HG02973 (cell line): ENCODE data around the gene GRID2IP.
"Not testable (repeated sequence)": the region's sequence is repeated elsewhere in the genome, so short reads cannot be mapped to it uniquely, and the experiment has no call there.

Source experiments
- ATAC-seq: cut with Tn5 transposase; IDR thresholded peaks from one replicate; pipeline ENCODE4 v1.9.1; 2021; ENCODE audit warnings: moderate library complexity; ENCODE audit not compliant: unreplicated experiment

GRID2IP gene

DNA sequence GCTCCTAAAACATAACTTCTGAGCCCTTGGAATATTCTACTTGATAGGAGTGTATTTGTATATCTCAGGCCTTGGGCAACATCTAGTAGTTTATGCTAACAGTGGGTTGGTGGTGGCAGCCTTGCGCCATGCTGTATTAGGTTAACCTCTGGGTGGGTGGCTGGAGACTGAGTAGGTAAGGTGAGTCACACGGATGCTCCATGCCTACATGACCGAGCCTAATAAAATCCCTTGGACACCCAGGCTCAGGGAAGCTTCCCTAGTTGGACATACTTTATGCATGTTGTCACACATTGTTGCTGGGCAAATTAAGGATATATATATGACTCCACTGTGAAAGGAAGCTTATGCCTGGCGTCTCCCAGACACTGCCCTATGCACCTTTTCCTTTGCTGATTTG lies 97.5 kb downstream of the GRID2IP start:
- ATAC-seq = no peak

DNA sequence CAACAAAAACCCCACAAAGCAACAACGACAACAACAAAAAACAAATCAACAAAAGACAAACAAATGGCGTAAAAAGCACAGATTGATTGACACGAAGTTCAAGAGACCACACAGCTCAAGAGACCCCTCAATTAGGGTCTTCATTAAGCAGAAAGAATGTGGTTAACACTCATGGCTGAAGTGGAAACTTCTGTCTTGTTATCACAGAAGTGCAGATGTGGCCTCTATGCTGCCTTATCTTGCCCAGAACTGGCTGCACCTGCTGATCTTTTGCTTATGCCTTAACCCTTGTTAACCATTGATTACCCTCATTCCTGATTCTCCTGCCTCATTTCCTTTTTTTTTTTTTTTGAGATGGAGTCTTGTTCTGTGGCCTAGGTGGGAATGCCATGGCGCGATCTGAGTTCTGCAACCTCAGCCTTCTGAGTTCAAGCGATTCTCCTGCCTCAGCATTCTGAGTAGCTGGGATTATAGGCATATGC lies 100.0 kb downstream of the GRID2IP start:
- no peak for ATAC-seq

DNA sequence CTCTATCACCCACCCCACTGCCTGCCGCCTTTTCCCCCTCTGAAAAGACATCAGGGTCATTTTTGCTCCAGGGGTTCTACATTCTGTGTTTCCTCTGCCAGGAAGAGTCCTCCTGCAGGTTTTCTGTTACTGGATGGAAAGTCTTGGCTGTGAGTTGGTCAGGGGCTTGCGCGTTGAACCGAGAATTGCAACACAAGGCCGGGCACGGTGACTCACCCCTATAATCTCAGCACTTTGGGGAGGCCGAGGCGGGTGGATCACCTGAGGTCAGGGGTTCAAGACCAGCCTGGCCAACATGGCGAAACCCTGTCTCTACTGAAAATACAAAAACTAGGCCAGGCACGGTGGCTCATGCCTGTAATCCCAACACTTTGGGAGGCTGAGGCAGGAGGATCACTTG lies 100.7 kb downstream of the GRID2IP start:
- not testable (repeated sequence) for ATAC-seq

DNA sequence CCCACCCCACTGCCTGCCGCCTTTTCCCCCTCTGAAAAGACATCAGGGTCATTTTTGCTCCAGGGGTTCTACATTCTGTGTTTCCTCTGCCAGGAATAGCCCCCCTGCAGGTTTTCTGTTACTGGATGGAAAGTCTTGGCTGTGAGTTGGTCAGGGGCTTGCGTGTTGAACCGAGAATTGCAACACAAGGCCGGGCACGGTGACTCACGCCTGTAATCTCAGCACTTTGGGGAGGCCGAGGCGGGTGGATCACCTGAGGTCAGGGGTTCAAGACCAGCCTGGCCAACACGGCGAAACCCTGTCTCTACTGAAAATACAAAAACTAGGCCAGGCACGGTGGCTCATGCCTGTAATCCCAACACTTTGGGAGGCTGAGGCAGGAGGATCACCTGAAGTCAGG lies 101.4 kb downstream of the GRID2IP start:
- not testable (repeated sequence) for ATAC-seq

DNA sequence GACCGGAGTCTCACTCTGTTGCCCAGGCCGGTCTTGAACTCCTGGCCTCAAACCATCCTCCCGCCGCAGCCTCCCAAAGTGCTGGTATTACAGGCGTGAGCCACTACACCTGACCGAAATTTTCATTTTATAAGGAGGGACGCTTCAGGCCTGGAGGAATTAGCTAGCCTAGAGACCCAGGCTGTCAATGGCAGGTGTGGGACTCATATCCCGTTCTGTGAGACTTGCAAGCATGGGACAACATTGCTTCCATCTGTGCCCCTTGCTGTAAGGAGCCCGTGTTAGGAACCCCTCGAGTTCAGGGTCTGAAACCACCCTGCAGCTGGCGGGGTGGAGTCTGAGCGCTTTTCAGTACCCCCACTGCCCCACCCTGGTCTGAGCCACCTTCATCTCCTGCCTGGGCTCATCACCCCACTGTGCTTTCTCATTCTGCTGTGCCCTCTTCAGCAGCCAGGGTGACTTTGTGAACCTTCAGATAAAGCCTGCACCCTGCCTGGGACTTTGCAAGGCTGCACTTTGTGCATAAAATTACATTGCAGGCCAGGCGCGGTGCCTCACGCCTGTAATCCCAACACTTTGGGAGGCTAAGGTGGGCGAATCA lies 102.2 kb downstream of the GRID2IP start:
- ATAC-seq = no peak

DNA sequence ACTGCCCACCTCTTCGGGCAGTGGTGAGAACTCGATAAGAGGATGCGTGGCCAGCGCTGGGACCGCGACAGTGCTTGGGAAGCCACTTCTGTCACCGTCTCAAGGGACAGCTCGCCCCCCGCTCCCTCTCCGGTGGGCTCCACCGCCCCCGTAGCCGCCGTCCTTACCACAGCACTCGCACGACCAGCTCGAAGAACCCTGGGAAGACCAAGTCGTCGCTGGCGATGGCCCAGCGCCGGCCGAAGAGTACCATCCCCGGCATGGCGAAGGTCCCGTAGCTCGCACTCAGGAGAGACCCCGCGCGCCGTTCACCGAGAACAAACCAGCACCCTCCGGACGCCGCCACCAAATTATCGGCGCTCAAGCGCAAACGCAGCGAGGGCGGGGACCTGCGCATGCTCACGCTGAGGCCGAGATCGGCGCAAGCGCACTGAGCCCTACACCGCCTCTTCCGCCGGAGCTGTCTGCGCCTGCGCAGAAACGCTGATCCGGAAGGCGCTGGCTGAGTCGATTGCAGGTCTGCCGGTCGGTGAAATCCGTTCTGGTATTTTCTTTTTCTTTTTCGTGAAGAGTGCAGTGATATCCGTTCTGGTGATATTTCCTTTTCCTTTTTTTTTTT lies 103.6 kb downstream of the GRID2IP start, which contains the start of gene DAGLB:
Gene DAGLB (minus strand): TSS at position 374 of the 619 bp plus-strand sequence. CDS start 112 bp downstream, at position 262.
- peak; percentile 73 for ATAC-seq
